Pons (tissue), 1 donor: ENCODE results near the gene TENM4.

Experiments
- DNase-seq: peaks from one replicate; pipeline ENCODE4 v3.0.0-alpha.2; 2016; ENCODE audit warnings: low spot score

TENM4 gene

GRCh38 chr11:79440571-79441460, at the start of gene TENM4:
TSS of gene TENM4 (minus strand) at chr11:79441030. CDS start at chr11:79069944, 371,086 bp downstream.
- DNase-seq: peak; percentile 78

- no peak for DNase-seq
Observed at GRCh38 chr11:79488286-79488685, 47.5 kb upstream of the TENM4 start.

- no peak for DNase-seq
Observed at GRCh38 chr11:79487412-79487811, 46.6 kb upstream of the TENM4 start.

GRCh38 chr11:79486242-79486984, 45.6 kb upstream of the TENM4 start:
- DNase-seq: peak; percentile 9

- DNase-seq: no peak
Observed at GRCh38 chr11:79485694-79486093, 44.9 kb upstream of the TENM4 start.

- DNase-seq: no peak
Observed at GRCh38 chr11:79484872-79485271, 44.0 kb upstream of the TENM4 start.

GRCh38 chr11:79482800-79483199, 42.0 kb upstream of the TENM4 start:
- DNase-seq: peak; percentile 48

GRCh38 chr11:79481795-79482194, 41.0 kb upstream of the TENM4 start:
- DNase-seq: no peak

- no peak for DNase-seq
Observed at GRCh38 chr11:79480864-79481263, 40.0 kb upstream of the TENM4 start.

GRCh38 chr11:79472819-79473529, 32.1 kb upstream of the TENM4 start:
- no peak for DNase-seq

- DNase-seq: no peak
Observed at GRCh38 chr11:79471071-79471844, 30.4 kb upstream of the TENM4 start.

GRCh38 chr11:79470161-79470560, 29.3 kb upstream of the TENM4 start:
- no peak for DNase-seq

GRCh38 chr11:79467761-79468160, 26.9 kb upstream of the TENM4 start:
- no peak for DNase-seq

- no peak for DNase-seq
Observed at GRCh38 chr11:79466411-79466810, 25.6 kb upstream of the TENM4 start.

- DNase-seq: no peak
Observed at GRCh38 chr11:79465160-79465559, 24.3 kb upstream of the TENM4 start.

GRCh38 chr11:79461666-79462645, 21.1 kb upstream of the TENM4 start:
- DNase-seq: no peak

GRCh38 chr11:79461144-79461543, 20.3 kb upstream of the TENM4 start:
- DNase-seq: peak; percentile 53

GRCh38 chr11:79458709-79459108, 17.9 kb upstream of the TENM4 start:
- DNase-seq: peak; percentile 55

GRCh38 chr11:79456501-79456900, 15.7 kb upstream of the TENM4 start:
- no peak for DNase-seq

GRCh38 chr11:79453617-79454016, 12.8 kb upstream of the TENM4 start:
- no peak for DNase-seq
